HG03520 (cell line): ENCODE data around the gene PACSIN1.

Source experiments
- ATAC-seq: cut with Tn5 transposase; IDR thresholded peaks from one replicate; pipeline ENCODE4 v1.9.1; 2021; ENCODE audit warnings: mild to moderate bottlenecking, moderate library complexity; ENCODE audit not compliant: unreplicated experiment

The PACSIN1 gene, protein sequence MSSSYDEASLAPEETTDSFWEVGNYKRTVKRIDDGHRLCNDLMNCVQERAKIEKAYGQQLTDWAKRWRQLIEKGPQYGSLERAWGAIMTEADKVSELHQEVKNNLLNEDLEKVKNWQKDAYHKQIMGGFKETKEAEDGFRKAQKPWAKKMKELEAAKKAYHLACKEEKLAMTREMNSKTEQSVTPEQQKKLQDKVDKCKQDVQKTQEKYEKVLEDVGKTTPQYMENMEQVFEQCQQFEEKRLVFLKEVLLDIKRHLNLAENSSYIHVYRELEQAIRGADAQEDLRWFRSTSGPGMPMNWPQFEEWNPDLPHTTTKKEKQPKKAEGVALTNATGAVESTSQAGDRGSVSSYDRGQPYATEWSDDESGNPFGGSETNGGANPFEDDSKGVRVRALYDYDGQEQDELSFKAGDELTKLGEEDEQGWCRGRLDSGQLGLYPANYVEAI

DNA sequence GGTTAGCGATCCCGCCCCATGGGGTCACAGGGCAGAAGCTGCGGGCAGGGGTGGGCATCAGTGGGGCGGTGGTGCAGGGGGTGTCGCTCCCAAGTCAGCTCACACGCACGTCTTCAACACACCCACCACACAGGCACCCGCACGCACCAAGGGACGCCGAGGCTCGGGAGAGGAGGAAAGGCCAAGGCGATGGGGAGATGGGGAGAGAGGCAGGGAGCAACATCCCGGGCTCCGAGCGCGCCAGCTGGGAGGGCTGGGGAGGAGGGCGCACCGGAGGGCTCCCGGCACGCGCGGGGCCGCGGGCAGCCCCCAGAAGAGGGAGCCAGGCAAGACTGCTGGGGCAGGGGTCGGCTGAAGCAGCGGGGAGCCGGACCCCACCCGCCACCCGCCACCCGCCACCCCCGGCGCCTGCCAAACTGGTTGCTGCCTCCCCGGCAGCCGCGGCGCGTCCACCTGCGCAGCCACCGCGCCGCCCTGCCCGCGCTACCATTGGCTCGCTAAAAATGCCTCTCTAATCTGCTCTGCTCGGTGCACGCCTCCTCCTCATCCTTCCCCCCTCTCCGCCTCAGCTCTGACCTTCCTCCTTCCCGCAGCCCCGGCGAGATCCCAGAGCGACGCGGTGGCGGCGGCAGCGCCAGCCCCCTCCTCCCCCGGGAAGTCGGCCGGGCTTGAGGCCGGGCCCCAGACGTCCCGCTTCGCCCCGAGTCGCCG lies at the start of gene PACSIN1:
PACSIN1 (plus strand) TSS at position 546 of the 711 bp plus-strand sequence. CDS start 60,230 bp downstream, outside the sequence.
- no peak for ATAC-seq

DNA sequence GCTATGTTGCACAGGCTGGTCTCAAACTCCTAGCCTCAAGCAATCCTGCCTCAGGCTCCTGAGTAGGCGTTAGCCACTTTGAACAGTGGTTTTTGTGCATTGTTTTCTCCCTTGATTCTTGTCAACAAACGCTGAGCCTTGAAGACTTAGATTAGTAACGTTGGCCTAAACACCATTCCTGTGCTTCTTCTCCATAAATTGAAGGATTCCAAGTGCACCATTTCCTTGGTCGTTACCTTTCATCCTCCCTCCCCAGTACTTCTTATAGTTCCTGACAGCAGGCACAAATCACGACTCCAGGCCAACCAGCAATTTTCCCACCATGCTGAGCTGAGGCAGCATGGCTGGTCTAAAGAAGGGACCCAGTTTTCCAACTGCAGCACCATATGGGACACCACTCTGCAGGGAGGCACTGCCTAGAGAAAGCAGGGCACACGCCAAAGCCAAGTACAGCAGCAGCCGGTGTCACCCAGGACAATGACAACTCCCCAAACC lies 49.0 kb upstream of the PACSIN1 start:
- ATAC-seq: no peak

DNA sequence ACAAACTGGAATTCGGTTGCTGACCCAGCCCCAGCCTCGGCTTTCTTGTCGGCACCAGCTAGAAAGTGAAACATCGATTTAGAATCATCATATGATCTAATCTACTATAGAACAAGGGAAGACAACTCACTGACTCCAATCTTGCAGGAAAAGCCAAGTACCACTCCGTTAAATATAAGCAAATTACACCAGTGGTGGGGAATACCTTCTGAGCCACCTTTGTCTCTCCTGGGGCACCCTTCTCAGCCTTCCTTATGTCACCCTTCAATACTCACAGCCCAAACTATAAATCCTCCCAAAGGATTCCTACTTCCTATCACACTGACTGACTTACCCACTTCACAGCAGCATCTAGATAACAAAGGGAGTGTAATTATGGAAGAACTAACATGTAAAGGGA lies 47.5 kb upstream of the PACSIN1 start:
- no peak for ATAC-seq

DNA sequence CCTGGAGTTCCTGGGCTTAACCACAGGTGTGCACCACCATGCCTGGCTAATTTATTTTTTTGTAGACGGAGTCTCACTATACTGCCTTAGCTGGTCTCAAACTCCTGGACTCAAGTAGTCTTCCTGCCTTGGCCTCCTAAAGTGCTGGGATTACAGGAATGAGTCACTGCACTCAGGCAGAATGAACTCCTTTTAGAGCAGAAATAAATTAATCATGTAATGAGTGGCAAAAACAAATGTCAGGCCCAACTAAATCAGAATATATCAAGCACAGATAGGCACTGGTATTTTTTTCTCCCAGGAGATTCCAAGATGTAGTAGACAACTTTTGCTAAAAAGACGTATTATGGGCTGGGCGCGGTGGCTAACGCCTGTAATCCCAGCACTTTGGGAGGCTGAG lies 42.6 kb upstream of the PACSIN1 start:
- no peak for ATAC-seq

DNA sequence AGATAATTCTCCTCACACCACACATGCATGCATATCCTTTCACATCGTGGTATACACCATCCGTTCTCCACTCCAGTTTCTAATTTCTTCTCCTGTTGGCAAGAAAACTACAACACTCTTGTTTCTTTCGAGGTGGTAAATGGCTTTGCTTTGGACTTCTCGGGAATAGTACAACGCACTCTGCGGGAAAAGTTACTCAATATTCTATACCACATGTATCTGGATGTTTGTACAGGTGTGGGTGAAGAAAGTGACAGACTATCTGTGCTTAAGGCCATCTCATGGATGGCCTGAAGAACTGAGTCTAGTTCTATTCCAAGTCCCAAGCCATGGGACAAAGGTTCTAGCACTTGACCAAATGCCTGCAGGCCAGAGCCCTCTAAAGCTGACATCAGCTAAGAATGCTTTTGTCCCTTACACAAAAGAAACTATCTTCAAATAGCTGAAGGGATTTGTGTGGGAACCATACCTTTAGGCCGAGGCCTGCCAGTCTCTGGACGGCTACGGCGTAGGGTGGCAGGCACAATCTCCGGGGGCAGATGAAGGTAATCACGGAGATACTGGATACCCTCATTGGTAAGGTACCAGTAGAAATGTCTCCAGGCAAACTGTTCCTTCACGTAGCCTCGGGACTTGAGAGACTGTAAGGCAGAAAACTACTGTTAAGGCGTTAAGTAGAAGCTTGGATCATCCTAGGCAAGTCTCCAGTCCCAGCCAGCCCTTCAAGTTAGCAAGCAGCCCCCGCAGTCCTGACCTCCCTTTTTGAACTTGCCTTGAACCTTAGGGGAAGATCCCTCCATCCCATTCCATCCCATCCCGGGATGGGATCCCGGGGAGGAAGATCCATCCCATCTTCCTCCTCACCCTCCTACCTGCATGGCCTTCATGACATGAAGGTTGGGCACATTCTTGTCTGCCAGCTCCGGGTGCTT lies 41.4 kb upstream of the PACSIN1 start:
- no peak for ATAC-seq

DNA sequence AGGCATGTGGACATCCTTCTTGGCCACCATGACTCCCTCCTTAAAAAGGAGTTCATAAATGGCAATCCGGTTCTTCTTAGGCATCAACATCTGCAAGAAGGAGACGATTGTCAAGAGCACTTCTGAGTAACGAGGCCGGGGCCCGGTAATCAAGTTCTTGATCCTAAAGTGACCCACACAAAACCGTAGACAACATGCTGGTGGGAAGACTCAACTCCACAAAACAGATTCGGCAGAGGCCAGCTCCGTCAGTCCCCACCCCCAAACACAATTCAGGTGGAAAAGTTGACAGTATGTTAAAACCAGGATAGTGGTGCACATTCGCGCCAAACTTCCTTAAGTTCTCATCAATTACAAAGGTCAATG lies 40.8 kb upstream of the PACSIN1 start:
- ATAC-seq: no peak

DNA sequence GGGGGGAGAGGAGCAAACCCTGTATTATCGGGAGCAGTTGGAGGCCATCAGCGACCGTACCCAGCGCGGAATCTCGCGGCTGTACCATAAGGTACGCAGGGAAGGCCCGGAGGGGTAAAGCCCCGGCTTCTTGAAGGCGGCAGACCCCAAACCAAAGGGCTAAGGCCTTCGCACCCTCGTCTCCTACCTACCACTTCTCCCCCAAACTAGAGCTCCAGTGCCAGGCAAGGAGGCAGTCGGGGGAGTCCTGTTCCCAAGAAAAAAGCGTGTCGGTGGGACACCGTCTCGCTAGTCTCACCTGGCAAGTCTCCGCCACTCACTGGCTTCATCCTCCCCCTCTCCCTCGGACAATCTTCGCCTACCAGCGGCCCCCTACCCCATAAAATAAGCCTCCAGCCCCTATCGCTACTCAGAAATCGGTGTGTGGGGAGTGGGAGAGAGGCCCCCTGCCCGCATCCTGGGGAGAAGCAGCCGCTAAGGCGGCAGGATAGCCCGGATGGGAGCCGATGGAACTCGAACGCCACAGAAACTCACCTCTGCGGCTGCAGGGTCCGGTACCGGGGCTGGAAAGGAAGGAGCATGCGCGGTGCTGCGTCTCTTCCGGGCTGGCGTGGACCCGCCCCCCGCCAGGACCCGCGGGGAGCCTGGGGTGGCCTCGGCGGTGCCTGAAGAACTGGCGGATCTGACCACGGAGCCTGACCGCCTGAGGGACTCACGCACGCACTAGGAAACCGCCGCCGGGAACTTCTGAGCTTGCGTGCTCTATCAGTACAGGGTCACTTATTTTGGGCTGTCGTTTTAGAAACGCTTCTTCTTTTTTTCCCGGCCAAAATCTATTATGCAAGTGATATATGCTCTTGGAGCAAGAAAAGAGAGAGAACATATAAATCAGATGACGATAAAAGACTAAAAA lies 40.1 kb upstream of the PACSIN1 start, which contains the start of gene RPS10:
RPS10 (minus strand) TSS at position 572 of the 913 bp plus-strand sequence. CDS start 848 bp downstream, outside the sequence.
- peak; percentile 83 for ATAC-seq

DNA sequence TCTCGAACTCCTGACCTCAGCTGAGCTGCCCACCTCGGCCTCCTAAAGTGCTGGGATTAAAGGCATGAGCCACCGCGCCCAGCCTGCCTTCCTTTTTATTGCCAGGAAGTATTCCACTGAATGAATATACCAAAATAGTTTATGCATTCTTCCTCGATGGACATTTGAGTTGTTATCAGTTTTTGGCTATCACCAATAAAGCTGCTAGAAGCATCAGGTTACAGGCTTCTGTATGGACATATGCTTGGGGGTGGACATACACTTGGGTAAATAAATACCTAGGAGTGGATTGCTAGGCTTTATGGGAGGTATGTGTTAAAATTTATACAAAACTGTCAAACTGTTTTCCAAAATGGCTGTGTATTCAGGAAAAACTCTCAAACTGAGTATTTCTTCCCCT lies 30.0 kb upstream of the PACSIN1 start:
- no peak for ATAC-seq

DNA sequence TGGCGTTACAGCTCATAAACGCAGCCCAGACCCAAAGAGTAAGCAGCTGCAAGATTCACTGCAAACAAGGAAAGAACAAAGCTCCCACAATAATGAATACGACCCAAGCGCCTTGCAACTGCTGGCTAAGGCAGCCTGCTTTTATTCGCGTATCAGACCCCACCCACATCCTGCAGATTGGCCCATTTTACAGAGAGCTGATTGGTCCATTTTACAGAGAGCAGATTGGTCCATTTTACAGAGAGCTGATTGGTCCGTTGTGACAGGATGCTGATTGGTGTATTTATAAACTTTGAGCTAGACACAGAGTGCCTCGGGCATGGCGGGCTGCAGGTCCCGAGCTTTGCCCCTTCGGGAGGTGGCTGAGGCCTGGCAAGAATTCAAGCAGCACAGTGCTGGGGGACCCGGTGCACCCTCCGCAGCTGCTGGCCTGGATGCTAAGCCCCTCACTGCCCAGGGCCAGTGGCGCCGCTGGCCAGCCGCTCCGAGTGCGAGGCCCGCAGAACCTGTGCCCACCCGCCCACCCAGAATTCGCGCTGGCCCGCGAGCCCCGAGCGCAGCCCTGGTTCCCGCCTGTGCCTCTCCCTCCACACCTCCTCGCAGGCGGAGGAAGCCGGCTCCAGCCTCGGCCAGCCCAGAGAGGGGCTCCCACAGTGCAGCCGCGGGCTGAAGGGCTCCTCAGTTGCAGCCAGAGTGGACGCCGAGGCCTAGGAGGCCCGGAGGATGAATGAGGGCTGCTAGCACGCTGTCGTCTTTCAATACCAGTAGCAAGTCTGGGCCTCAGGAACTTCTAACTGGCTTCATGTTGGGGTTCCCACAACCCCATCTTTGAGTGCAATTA lies 28.9 kb upstream of the PACSIN1 start:
- ATAC-seq: no peak

DNA sequence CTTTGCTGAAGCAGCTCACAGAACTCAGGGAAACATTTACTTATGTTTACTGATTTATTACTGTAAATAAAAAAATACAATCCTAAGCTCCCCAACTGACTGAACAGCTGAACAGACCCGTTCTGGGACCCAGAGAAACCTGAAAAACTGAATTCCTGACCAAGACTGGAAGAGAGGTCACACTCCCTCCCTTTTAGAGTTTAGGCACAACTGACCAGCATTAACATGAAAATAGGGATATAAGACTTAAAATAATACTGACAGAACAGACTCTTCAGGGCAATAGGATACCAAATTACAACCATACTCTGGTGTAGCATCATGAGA lies 28.3 kb upstream of the PACSIN1 start:
- ATAC-seq: no peak

DNA sequence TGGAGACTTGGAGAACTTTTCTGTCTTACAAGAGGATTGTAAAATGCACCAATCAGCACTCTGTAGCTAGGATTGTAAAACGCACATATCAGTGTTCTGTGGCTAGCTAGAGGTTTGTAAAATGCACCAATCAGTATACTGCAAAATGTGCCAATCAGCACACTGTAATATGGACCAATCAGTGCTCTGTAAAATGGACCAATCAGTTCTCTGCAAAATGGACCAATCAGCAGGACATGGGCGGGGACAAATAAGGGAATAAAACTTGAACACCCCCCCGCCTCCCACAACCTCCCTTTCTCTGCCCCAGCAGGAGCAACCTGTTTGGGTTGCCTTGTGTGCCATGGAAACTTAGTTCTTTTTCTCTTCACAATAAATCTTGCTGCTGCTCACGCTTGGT lies 27.2 kb upstream of the PACSIN1 start:
- no peak for ATAC-seq

DNA sequence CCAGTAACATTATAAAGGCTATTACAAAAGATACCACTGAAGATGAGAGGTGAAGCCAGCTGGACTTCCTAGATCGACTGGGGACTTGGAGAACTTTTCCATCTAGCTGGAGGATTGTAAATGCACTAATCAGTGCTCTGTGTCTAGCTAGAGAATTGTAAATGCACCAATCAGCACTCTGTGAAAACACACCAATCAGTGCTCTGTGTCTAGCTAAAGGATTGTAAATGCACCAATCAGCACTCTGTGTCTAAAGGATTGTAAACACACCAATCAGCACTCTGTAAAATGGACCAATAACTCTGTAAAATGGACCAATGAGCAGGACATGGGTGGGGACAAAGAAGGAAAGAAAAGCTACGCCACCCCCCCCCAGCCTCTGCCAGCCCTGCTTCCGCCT lies 26.4 kb upstream of the PACSIN1 start:
- ATAC-seq: no peak

DNA sequence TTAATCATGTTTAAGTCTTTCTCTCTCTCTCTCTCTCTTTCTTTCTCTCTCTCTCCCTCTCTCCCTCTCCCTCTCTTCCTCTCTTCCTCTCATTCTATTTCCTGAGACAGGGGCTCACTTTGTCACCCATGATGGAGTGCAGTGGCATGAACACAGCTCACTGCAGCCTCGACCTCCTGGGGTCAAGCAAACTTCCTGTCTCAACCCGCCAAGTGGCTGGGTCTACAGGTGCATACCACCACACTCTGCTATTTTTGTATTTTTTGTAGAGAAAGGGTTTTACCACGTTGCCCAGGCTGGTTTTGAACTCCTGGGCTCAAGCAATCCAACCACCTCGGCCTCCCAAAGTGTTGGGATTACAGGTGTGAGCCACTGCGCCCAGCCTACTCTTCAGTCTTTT lies 24.4 kb upstream of the PACSIN1 start:
- ATAC-seq: no peak

DNA sequence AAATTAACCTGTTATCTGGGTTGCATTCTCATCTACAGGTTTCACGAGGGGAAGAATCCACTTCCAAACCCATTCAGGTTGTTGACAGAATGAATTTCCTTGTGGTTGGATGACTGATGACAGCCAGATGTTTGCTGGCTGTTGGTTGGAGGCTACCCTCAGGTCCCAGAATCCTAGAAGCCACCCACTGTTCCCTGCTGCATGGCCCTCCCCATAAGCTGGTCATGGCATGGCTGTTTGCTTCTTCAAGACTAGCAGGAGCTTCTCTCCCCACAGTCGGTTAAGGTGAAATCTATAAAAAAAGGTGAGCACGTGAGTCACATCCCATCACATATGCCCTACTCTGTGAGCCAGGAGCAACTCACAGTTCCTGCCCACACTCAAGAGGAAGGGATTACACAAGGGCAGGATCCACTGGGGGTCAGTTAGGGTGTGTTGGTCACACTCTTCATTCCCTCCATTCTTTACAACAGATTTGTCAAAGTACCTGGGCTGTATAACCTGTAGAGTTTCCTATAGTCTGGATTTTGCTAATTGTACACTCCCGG lies 20.5 kb upstream of the PACSIN1 start:
- no peak for ATAC-seq

DNA sequence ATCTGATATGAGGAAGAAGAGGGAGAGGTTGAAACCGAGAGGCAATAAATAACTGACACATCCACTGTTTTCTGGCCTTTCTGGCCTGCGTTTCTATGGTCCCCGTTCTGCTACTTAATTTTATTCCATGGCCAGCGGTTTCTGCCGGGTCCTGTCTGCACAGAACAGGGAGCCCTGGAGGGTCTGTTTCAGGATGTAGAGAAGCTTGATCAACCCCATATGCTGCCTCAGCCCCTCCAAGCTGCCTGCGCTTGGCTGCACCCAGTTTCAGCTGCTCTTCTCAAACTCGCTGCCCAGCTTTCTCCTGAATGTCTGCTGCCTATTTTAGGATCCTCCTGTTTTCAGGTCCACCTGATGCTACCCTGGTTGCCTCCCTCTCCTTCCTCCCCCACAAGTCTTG lies 18.5 kb upstream of the PACSIN1 start:
- ATAC-seq: no peak

DNA sequence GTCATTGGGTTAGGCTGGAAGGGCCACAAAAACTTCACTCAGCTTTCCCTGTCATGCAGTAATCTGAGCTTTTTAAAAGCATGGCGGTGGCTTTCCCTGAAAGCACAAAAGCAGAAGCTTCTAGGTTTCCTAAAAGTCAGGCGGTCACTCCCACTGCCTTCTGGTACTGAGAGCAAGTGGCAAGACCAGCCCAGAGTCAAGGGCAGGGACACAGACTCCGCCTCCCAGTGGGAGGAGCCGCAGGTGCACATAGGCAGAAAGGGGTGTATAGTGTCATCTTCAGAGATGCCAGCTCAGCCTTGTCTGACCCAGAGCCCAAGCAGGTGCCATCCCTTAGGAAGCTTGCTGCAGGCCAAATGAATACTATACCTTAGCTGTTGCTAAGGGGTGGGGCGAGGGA lies 18.0 kb upstream of the PACSIN1 start:
- no peak for ATAC-seq

DNA sequence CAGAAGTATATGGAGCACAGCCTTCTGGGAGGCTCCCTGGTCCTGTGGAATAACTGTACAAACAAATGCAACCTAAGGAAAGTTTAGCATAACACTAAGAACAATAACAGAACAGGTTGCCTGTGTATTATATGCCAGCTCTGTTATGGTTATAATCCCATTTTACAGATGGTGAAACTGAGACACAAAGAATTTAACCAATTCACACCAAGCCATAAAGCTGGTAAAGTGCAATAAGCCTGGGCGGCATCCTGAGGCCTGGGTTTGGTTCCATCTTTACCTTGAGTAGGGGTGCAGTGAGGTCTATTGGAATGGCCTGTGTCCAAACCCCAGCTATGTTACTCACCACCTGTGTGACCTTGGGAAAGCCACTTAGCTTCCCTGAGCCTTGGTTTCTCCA lies 14.7 kb upstream of the PACSIN1 start:
- no peak for ATAC-seq

DNA sequence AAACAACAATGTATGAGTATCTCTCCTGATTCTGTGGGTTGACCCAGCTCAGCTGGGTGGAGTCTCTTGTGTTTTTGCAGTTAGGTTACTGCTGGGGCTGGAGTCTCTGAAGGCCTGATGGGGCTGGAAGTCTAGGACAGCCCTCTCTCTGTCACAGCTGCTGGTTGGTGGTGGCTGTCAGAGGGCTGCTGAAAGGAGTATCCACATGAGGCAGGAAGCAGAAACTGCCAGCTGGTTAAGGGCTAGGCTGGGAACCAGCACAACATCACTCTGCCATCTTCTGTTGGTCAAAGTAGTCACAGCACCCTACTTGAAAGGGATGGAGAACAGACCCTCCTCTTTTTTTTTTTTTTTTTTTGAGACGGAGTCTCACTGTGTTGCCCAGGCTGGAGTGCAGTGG lies 10.0 kb upstream of the PACSIN1 start:
- ATAC-seq: no peak

DNA sequence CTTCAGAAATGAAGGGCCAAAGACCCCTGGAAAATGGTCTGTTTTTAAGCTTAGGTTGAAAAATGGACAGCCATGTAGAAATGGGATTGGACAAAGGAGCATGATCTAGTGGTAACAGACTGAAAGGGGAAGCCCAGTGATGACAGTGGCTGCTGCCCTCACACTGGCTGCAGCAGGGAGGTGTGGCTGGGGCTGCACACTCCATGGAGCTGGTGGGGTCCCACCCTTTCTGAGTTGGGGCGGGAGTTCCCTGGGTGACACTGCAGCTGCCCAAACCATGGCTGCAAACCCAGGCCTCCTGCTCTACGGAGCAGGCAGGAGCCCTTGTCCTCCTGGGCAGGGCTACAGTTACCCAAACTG lies 8.5 kb upstream of the PACSIN1 start:
- ATAC-seq: no peak
